Stimulated activated CD4-positive, alpha-beta T cell treated with anti-CD3 and anti-CD28 coated beads, Interleukin-4, amount 100 ng/mL, for 24 hours (primary cell): ENCODE data around the gene AGMO.

Source experiments
- DNase-seq: peaks from one replicate; pipeline ENCODE4 v3.0.0-alpha.2; 2020

Gene AGMO

DNA sequence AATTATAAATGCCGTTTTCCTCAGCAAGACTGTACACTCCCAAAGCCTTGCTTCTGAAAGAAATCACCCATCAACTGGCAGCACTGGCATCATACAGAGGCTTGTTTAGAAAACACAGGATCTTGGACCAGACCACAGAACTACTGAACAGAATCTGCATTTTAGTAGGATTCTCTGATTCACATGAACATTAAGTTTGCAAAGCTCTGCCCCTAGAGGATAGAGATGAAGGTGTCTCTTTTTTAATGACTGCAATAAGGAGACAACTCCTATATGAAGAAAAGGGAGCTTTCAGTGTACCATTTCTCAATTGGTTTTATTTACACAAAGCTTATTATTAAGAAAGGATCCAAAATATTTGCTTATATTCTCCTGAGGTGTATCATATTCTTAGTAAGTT, 172.7 kb downstream of the AGMO start:
- no peak for DNase-seq

DNA sequence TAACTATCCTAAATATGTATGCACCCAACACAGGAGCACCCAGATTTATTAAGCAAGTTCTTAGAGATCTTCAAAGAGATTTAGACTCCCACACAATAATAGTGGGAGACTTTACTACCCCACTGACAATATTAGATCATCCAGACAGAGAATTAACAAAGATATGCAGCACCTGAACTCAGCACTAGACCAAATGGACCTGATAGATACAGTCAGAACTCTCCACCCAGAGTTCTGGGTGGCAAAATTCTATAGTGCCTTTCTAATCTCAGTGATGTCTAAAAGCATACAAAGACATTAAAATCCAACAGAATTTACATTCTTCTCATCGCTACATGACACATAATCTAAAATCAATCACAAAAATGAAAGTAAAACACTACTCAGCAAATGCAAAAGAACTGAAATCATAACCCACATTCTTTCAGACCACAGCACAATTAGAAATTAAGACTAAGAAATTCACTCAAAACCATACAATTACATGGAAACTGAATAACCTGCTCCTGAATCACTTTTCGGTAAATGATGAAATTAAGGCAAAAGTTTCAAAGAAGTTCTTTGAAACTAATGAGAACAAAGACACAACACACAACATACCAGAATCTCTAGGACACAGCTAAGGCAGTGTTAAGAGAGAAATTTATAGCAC, 183.2 kb downstream of the AGMO start:
- DNase-seq: no peak

DNA sequence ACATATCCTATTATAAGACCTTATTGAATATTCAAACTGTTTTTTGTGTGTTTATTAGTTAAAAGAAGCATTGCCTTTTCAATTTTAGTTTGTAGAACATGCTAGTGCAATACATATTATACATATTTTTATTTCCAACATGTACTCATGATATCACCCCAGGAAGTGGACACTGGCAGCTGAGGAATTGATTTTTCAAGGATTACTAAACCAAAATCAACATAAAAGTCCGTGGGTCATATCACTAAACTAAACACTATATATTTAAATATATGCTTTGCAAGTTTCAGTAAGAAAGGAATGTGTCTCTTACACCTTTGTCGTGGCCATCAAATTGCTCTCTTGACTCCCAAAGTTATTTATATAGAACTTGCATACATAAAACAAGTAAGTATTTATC, 185.2 kb downstream of the AGMO start:
- DNase-seq: no peak

DNA sequence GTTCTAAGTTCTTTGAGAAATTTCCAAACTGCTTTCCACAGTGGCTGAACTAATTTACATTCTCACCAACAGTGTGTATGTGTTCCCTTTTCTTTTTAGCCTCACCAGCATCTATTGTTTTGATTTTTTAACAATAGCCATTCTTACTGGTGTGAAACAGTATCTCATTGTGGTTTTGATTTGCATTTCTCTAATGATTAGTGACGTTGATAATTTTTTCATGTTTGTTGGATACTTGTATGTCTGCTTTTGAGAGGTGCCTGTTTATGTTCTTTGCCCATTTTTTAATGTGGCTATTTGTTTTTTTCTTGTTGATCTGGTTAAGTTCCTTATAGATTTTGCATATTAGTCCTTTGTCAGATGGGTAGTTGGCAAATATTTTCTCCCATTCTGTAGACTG, 191.4 kb downstream of the AGMO start:
- no peak for DNase-seq

DNA sequence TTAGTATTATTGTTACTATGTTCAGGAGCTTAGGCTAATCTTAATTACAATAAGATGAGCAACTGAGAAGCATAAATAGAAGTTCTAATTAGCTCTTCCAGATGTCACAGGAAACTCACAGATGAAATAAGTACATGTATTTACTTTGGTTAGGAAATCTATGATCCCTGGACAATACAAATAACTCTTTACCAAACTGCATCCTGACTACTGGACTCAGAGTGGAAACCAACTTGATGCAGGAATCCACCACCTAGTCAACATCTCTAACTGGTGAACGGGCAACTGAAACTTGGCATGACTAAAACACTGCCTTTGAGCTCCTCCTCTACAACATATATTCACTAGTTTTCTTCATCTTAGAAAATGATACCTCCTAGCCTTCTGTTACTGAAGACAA, 193.2 kb downstream of the AGMO start:
- DNase-seq: no peak

DNA sequence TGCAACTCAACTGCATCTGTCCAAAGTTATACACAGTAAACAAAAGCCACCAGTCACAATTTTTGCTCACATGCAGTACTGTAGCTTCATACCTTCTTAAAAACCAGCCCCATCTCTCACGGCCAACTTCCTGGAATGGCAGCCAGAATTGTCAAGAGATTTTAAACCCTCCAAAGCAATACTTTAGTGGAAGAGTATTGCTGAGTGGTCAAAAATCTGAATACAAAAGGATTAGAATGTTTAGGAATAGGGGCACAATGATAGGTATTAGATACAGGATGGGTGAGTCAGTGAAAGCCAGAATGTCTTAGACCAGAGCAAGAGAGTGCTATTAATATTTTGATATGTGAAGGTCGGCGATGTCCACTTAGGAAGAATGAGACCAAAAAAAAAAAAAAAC, 193.9 kb downstream of the AGMO start:
- no peak for DNase-seq

DNA sequence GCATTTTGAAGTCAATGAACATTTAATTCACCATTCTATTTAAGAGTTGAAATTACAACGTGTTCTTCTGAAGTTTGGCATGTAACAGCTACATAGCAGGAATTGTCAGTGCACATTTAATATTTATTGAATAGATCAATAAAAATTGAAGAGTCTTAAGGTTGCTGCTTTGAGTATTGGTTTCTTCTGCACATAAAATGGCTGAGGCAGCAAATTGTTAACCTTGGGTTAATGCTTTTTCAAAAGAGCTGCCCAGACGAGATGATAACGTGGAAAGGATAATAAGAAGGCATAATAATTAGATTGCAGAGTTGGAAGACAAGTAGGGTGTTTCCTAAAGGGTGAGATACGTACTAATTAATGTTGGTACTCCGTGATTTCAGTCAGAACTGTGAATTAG, 203.7 kb downstream of the AGMO start:
- no peak for DNase-seq

DNA sequence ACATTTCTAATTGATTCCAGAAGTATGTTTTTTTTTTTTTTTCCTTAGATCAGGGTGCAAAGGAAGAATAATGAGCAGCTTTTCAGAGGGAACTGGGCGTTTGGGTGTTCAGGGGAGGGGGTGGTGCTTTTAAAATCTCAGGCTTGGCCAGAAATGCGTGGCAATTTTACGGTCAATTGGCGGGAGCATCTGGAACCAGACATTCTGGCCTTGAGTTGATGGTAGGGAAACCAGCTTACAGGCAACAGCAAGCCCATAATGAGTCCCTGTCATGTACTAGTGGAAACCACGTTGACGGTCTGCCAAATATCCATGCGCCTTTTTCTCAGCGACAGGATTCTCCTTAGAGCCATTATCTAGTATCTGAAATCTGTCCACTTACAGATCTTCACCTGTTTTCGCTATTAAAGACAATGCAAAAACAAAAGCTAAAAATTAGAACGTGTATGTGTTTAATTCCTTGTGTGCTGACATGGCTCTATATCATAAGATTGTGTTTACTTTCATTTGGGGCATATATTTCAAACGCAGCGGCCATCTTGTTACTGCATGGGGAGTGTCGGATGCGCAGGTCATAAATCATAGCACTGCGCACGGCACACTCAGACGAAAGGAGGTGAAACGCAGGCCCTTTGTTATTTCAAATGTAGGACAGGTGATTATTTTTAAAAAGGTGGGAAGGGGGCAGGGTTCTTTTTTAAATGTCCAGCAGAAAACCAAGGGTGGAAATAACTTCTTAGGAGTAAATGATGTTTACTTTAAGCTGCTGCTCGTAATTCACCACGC, 209.2 kb downstream of the AGMO start:
- DNase-seq: no peak

DNA sequence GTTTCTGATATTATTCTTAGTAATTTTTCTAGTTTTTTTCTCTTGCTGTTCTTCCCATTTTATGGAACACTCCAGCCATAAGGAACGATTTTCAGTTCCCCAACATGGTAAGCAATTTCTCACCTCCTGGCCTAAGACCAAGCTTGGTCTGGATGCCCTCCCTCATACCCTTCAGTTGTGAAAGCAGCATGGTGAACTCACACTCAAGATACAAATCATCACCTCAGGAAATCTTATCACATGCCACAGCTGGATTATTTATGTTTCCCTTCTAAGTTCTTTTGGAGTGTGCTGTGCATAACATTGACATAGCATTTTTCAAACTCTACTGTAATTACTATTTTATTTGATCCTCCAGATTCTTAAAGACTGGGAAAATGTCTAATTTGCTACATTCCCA, 216.6 kb downstream of the AGMO start:
- no peak for DNase-seq

DNA sequence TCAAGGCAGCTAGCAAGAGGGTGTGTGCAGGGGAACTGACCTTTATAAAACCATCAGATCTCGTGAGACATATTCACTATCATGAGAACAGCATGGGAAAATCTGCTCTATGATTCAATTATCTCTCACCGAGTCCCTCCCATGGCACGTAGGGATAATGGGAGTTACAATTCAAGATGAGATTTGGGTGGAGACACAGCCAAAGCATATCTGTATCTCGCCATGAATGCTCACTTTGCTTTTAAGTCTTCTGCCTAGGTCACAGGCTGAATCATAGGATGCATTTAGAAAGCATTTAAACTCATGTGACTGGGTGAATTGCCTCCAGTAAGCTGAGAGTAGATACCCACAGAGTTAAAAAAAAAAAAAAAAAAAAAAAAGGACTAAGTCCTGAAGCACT, 220.0 kb downstream of the AGMO start:
- DNase-seq: no peak

DNA sequence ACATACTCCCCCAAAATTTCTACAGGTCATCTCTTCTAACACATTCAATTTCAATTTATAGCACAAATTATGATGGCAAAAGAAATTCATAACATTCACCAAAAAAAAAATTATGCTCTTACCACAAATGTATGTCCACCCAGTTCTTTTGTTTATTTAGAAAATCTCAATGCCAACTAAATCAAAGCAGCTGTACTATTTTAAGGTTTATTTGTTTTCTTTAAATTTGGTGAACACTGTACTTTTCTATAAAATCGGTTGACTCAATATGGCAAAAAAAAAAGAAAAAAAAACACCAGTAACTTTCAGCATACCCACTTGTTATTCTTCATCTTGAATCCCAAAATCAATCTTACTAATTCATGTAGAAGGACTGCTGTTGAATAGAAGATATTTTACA, 225.7 kb downstream of the AGMO start:
- no peak for DNase-seq

DNA sequence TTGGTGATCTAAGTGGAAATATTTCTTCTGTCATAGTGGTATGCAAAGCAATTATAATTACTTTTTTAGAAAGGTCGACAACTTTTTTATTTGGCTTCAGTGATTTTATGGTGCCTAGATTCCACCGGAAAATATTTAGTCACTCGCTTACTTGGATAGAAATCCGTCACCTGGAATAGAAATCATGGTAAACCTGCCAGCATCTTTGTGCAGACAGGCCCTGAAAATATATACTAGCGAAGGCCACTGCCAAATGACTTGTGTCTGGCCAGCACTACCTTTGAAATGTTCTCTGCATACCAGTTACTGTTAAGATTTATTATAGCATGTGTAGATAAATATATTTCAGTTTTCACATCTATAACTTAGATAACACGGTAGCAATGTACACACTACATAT, 226.4 kb downstream of the AGMO start:
- no peak for DNase-seq

DNA sequence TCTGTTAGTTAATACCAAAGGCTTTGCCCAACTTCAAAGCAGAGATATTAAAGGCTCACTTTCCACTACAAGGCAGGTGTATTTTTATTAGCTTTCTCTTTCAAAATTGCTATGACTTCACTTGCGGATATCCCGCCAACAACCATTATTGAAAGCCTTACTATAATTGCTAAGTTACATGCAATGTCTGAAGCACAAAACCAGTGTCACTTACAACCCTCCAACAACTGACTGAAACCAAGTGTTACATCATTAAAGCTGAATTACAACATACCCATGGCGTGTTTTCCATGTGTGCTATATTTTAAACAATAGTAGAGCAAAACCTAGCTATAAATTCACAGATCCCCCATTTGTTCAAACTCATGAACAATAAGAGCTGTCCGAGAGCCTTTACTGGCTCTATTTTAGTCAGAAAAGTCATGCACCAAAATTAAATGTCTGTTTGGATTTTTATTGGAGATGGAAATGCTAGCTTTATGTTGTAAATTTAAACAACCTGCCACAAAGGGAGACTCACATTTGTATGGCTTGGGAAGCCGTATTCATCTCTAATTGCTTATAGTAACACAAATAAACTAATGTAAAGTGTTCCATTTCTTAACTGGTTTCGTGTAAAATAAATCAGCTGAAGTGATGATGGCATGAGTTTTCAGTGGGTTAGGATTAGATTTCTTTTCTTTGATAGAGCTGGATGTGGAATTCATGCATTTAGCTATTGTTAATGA, 227.1 kb downstream of the AGMO start:
- no peak for DNase-seq

DNA sequence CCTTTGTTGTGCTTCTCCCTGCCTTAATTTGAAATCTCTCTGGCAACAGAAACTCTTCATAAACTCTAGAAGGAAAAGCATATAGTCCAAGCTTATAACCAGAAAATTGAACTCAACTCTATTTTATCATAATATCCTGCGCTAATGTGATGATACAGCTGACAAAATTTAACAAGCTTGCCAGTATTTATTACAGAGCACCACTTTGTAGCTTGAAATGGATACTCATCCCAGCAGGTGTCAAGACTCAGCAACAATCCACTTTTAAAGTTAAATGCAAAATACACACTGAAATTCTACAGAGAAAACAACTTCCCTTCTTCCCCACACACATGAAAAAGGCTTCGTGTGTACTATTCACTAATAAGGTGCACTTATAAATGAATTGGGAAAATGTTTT, 228.9 kb downstream of the AGMO start:
- DNase-seq: no peak

DNA sequence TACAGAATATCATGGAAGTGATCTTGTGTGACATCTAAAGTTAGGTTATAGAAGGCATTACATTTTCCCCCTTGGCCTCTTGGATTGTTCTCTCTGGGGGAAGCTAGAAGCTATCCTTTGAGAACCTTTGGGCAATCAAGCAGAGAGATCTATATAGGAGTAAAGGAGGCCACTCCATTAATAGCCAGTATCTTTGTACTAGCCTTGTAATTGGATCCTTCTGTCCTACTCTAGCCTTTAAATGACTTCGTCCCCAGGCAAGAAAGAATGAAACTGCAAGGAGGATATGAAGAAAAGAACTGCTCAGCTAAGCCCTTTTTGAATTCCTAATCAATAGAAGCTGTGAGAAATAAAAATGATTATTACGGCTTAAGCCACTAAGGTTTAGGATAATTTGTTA, 230.9 kb downstream of the AGMO start:
- DNase-seq: no peak

DNA sequence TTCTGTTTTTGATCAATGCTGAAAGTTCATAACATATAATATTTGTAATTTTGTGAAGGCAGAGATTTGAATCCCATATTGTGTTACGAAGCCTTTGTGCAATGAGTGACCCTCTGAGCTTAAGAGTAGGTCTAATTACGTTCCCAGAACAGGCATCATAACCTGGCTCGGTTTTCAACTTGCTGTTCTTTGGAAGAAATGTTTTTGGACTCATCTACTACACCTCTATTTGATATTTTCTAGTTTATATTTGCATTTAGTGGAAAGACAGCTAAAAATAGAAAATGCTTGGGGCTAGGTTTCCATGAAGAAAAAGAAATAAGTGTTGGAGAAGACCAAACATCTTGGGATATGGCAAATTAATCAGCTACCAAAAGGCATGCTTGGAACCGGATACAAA, 234.8 kb downstream of the AGMO start:
- no peak for DNase-seq

DNA sequence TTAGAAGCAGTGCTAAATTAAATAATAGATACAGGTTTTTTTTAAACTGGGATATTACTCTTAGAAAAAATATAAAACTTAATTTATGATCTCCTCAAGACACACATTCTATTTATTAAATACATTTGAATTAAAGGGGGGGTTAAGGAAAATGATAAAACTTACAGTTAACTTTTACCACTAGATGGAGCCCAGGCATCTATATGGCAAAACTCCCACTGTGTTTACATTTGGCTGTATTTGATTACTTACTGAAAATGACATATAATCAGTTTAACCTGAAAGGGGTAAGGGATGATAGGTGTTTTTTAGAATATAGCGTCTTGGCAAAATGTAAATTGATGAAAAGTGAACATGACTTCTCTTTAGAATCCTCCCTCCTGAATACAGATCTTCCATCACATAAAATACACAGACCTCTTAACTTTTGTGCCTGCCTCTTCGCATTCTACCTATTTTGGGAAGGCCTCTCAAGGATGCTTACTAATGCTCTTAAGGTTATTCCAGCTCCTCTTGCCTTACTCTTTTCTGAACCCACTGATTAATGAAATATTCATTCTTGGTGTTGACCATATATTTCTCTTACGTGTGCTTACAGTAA, 235.7 kb downstream of the AGMO start:
- no peak for DNase-seq

DNA sequence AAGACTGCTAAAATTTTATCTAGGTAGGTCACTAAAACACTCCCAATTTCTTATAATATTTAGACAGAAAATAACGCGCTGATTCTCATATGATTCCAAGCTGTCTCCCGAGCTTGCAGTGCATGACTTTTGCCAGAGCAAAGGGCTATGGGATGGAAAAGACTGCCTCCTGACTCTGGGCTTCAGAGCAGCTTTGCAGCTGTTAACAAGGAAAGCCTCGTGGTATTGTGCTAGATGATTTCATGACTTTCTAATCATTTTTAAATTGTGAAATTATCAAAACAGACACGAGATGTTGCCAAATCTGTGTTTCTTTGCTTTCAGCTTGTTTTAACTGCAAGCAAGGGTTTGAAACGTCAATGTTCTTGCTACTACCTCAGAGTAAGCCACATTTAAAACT, 238.3 kb downstream of the AGMO start:
- no peak for DNase-seq

DNA sequence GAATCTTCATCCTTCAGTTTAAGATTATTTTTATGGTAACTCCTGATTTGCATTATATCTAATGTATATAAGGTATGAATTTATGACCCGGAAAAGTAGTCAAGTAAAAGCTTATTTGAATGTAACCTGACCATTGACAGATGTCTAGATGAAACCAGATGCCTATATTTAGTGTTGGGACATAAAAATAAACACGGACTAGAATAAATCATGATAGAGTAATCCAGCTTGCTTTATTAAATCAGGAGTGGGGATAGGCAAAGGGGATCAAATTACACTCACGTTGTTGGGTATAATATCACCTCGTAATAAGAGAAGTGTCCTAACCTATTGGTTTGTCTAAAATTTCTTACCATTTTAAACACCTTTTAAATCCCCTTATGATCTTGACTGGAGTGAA, 244.6 kb downstream of the AGMO start:
- no peak for DNase-seq

DNA sequence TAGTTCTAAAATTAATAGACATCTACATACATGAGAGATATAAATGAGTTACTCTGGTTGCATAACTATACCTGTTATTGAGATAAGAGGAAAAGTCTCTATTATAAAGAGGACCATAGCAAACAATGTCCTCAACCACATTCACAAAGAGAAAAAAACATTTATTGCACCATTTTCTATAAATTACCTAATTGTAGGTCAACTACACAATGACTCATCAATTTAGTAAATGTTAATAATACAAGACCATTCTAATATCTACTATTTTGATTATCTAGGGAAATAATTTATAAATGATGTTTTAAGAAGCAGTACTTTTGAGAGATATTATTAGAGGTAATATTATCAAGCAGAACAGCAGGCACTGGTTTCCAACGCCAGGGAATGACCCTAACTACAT, 246.1 kb downstream of the AGMO start:
- no peak for DNase-seq

DNA sequence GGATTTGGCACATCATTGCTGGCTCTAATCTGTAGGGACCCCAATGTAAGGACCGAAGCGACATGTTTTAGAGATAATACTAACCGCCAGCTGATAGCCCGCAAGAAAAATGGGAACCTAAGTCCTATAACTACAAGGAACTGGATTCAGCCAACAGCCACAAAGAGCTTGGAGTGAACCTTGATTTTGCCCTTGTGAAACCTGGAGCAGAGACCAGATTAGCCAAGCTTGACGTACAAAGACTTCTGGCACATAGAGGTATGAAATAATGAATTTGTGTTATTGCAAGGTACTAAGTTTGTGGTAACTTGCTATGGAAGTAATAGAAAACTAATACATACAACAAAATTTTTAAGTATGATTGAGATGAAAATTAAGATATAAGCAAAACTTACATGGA, 246.9 kb downstream of the AGMO start:
- DNase-seq: no peak

DNA sequence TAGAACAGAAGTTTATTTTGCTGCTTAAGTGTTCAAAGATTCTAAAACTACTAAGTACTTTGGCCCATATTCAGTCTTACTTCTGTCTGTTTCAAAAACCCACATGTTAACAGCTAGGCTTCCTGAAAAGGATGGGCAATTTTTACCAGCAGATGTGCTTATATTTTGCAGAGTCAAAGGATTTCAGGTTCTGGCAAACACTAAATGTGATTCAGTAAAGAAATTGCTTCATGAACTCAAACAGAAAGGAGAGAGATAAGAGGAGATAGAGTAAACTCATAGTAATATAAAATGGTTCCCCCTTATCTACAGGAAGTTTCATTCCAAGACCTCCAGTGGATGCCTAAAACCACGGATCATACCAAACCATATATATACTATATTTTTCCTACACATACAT, 248.5 kb downstream of the AGMO start:
- no peak for DNase-seq

DNA sequence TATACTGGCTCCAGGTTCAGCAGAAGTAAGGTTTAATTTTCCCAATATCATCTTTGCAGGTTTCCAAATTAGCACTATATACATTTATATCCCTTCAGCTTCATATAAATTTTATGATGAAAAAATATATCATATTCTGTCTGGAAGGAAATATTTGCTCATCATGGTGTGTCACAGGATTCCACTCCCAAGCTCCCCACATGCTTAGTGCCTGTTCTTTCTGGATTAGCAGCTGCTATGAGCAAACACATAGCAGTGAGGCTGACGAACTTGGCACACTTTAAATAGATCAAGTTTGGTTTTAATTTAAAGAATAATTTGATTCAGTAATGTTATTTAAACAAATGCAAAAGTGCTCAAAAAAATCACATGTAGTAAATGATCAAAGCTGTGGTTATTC, 251.9 kb downstream of the AGMO start:
- no peak for DNase-seq

DNA sequence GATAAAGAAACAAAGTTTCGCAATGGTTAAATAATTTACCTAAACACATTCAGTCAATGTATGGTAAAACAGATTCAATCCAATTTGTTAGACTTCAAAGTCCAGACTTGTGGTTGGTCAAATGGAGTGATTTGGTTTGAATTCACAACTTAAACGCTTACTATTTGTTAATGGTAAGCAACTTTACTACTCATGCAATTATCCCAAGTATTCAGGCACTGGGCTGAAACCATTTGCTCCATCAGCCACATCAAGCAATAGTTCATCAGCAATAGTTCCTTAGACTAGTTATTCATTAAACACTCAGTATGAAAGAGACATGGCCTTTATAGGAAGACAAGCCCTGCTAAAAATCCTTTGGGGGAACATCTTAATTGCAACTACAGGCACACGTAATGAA, 253.0 kb downstream of the AGMO start:
- no peak for DNase-seq
